SH-SY5Y (cell line): ENCODE data around the gene TMEM176A.

Experiments used
- GATA2 ChIP-seq: IDR thresholded peaks from 2 replicates; pipeline ENCODE4 v1.6.1; 2011; ENCODE audit warnings: mild to moderate bottlenecking, low read depth, low read length
- GATA3 ChIP-seq: IDR thresholded peaks from 2 replicates; pipeline ENCODE4 v1.6.1; 2011; ENCODE audit warnings: low read depth, mild to moderate bottlenecking, low read length, moderate library complexity

DNA sequence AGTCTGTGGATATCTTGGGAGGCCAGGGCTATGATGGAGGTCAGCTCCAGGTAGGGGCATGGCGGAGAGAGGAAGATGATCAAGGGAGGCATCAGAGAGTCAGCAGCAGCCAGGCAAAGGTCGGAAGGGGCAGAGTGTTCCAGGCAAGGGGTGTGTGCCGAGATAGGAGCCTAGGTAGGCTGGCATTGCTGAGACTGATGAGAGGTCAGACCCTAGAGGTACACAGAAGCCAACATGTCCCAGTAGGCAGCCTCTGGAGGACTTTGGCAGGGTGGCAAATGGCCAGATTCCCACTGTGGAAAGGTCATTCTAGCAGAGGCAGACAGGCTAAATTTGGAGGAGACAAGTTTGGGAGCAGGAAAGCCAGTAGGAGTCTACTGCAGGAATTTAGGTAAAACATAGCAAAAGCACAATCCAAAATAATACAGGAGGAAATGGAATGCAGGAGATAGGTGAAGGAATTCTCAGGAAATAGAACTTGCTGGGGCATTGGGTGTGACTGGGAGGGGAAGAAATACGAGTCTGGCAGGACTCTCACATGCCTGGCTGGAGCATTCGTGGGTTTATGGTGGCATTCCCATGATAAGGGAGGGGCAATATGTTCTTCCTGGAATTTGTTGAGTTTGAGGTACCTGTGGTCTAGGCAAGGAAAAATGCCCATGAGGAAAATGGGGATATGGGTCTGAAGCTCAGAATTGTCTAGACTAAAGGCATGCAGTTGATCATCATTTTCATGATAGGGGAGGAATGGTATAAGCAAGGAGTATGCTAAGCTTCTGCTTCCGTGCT is 25.7 kb downstream of the TMEM176A start:
- TF ChIP-seq GATA3 = no peak
- no peak for TF ChIP-seq GATA2
